ENCODE data around the gene ZNF462.

ZNF462 gene

GRCh38 chr9:107005201-107005600 is 142.2 kb downstream of the ZNF462 start:
- no peak for DNase-seq (ENCODE audit: low read depth)
- TF ChIP-seq CTCF (IDR thresholded peaks at IDR 0.05; ENCODE audit: low read depth, low read length) (no peak), MAX (IDR thresholded peaks at IDR 0.05; ENCODE audit: low read depth, low read length) (no peak), POLR2A (IDR thresholded peaks at IDR 0.05; ENCODE audit: extremely low read depth, insufficient read length) (no peak), MYC (IDR thresholded peaks at IDR 0.05; ENCODE audit: low read depth, low read length) (no peak)

GRCh38 chr9:107007402-107007801 is 144.4 kb downstream of the ZNF462 start:
- H3K4me3 ChIP-seq (ENCODE audit: low read depth, low read length): no peak overlapping the region
- TF ChIP-seq CTCF (IDR thresholded peaks at IDR 0.05; ENCODE audit: low read depth, low read length) (no peak), MYC (IDR thresholded peaks at IDR 0.05; ENCODE audit: low read depth, low read length) (no peak), MAX (IDR thresholded peaks at IDR 0.05; ENCODE audit: low read depth, low read length) (no peak), POLR2A (IDR thresholded peaks at IDR 0.05; ENCODE audit: extremely low read depth, insufficient read length) (no peak)
- DNase-seq (ENCODE audit: low read depth): no peak

More at GRCh38 chr9:107005201-107005600, 142.2 kb downstream of the ZNF462 start:
- H3K4me3 ChIP-seq (ENCODE audit: low read depth, low read length): no peak overlapping the region

GRCh38 chr9:107008011-107008410 is 145.0 kb downstream of the ZNF462 start:
- TF ChIP-seq POLR2A (IDR thresholded peaks at IDR 0.05; ENCODE audit: extremely low read depth, insufficient read length) (no peak), MYC (IDR thresholded peaks at IDR 0.05; ENCODE audit: low read depth, low read length) (no peak), CTCF (IDR thresholded peaks at IDR 0.05; ENCODE audit: low read depth, low read length) (no peak), MAX (IDR thresholded peaks at IDR 0.05; ENCODE audit: low read depth, low read length) (no peak)
- no peak for DNase-seq (ENCODE audit: low read depth)
- H3K4me3 ChIP-seq (ENCODE audit: low read depth, low read length): no peak overlapping the region

- H3K4me3 ChIP-seq (ENCODE audit: low read depth, low read length): no peak overlapping the region
- DNase-seq (ENCODE audit: low read depth): no peak
- TF ChIP-seq POLR2A (IDR thresholded peaks at IDR 0.05; ENCODE audit: extremely low read depth, insufficient read length): no peak
- no peak for TF ChIP-seq MAX (IDR thresholded peaks at IDR 0.05; ENCODE audit: low read depth, low read length)
- TF ChIP-seq CTCF (IDR thresholded peaks at IDR 0.05; ENCODE audit: low read depth, low read length): no peak
- no peak for TF ChIP-seq MYC (IDR thresholded peaks at IDR 0.05; ENCODE audit: low read depth, low read length)
Observed at GRCh38 chr9:107008447-107008846, 145.5 kb downstream of the ZNF462 start.

GRCh38 chr9:107016383-107016782 is 153.4 kb downstream of the ZNF462 start:
- no peak for DNase-seq (ENCODE audit: low read depth)
- no peak overlapping the region for H3K4me3 ChIP-seq (ENCODE audit: low read depth, low read length)
- TF ChIP-seq POLR2A (IDR thresholded peaks at IDR 0.05; ENCODE audit: extremely low read depth, insufficient read length): no peak

GRCh38 chr9:107018861-107019545 is 156.0 kb downstream of the ZNF462 start:
- TF ChIP-seq MYC (IDR thresholded peaks at IDR 0.05; ENCODE audit: low read depth, low read length) (no peak), POLR2A (IDR thresholded peaks at IDR 0.05; ENCODE audit: extremely low read depth, insufficient read length) (no peak), MAX (IDR thresholded peaks at IDR 0.05; ENCODE audit: low read depth, low read length) (no peak), CTCF (IDR thresholded peaks at IDR 0.05; ENCODE audit: low read depth, low read length) (no peak)
- H3K4me3 ChIP-seq (ENCODE audit: low read depth, low read length): no peak overlapping the region
- DNase-seq (ENCODE audit: low read depth): no peak

All from NB4 (cell line).